Thoracic aorta (tissue), 2 donors: ENCODE results near the gene IFT88. TPM values are rescaled to one million over a fixed set of nuclear protein-coding genes. Genes with fewer than 3 reads are reported as not detected.

ENCODE experiments used
- ATAC-seq: fragments of 150-250 bp; one replicate; pipeline ENCODE4 v1.8.0; 2017; ENCODE audit warnings: low read depth; ENCODE audit not compliant: insufficient number of reproducible peaks, low FRiP score
- DNase-seq: peaks from one replicate; pipeline ENCODE4 v3.0.0-alpha.2; 2020; ENCODE audit warnings: low spot score
- H3K27ac ChIP-seq, 2 donors: fragments of 200-600 bp; sonication (generic); 1 replicate in 1 of 2; 2 replicates in 1 of 2; pipeline ENCODE4 v1.5.1; 2016; ENCODE audit warnings: mild to moderate bottlenecking in 2 of 2, moderate library complexity in 2 of 2
- H3K27me3 ChIP-seq: fragments of 200-600 bp; sonication (generic); replicated peaks from 2 replicates; pipeline ENCODE4 v1.6.0; 2016; ENCODE audit warnings: mild to moderate bottlenecking; ENCODE audit not compliant: insufficient read depth
- H3K36me3 ChIP-seq: fragments of 200-600 bp; sonication (generic); one replicate; pipeline ENCODE4 v1.5.1; 2016
- H3K4me1 ChIP-seq, 2 donors: fragments of 200-600 bp; sonication (generic); 1 replicate in 1 of 2; 2 replicates in 1 of 2; pipeline versions ENCODE4 v1.5.1 to v1.6.0; 2016; ENCODE audit warnings: low read depth in 2 of 2, mild to moderate bottlenecking in 1 of 2; ENCODE audit not compliant: control insufficient read depth in 1 of 2
- H3K4me3 ChIP-seq: fragments of 200-600 bp; sonication (generic); 2 replicates; pipeline ENCODE4 v1.5.1; 2016; ENCODE audit warnings: mild to moderate bottlenecking
- H3K9me3 ChIP-seq: fragments of 200-600 bp; sonication (generic); 2 replicates; pipeline ENCODE4 v1.5.1; 2016
- CTCF ChIP-seq: fragments of 200-600 bp; sonication (generic); IDR thresholded peaks from one replicate; pipeline ENCODE4 v1.5.1; 2019; ENCODE audit warnings: antibody characterized with exemption
- total RNA-seq, 2 donors: library from RNA; depleted of rRNA; stranded (reverse); fragments of >200 nt; gene quantifications; one replicate each; pipeline versions ENCODE4 v1.1.0 to v1.2.3, GENCODE V29; 2016

The IFT88 gene
- total RNA-seq, 2 donors from 2014 or later, result 8.8 to 13.0 TPM

DNA sequence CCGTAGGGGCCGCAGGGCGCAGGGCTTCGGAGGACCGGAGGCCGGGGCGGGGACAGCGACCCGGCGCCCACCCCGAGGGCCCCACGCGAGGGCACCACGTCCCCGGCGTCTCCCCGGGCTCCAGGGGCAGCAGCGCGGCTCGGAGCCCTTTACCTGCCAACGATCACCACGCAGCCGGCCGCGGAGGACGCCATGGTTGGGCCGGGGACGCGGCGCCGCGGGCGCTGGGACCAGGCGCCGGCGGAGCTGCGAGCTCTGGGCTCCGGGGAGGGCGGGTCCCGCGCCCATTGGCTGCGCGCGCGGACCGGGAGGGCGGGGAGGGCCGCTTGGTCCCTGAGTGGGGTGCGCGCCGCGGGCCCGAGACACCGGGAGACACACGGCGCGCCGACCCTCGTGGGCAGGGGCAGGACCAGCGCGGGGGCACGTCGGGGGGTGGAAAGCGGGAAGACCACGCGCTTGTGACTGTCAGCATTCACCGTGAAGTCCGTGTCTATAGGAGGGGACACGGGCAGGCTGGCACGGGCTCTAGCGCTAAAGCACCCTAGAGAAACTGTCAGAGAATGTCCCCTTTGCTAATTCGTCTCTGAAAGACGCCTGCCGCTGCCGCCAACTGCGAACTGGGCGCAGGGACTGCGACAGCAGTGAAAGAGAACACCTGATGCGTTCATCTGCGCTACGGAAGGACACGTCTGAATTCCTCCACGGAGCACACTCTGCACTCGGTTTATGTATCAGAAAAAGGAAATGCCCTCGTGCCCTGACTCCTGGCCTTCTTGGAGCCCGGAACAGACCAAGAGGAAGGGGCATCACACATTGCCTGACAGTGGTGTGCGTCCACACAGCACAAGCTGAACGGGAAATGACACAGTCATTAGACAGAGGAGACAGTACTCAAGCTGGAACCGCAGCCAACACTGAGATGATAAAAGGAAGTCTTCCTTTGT, 41.1 kb upstream of the IFT88 start, which contains the start of gene CRYL1:
Gene CRYL1 (minus strand): TSS at position 257 of the 944 bp plus-strand sequence. CDS start 63 bp downstream, at position 194.
- DNase-seq (peak; percentile 41), ATAC-seq (peak; percentile 75)
- Histone ChIP-seq H3K27me3 (no peaks in the 10 kb centered on the region), H3K9me3 (no peaks in the 10 kb centered on the region), H3K4me1 (peaks cover 11% of the 10 kb centered on the region in 2 donors), H3K4me3 (peak within 1 kb of the TSS; percentile 99), H3K27ac (peak within 1 kb of the TSS; percentile 59 to 73), H3K36me3 (no peaks in the 10 kb centered on the region)
- no peak for TF ChIP-seq CTCF

- Histone ChIP-seq H3K9me3 (no peaks in the 10 kb centered on the region), H3K36me3 (no peaks in the 10 kb centered on the region), H3K4me1 (peaks cover 11% of the 10 kb centered on the region in 2 donors), H3K27me3 (no peaks in the 10 kb centered on the region), H3K27ac (peak overlapping the region in 1 of 2 donors; percentile 73), H3K4me3 (peak overlapping the region; percentile 99)
- ATAC-seq, result no peak
- no peak for DNase-seq
- no peak for TF ChIP-seq CTCF
Measured at GRCh38 chr13:20526664-20527063, 40.3 kb upstream of the IFT88 start.

DNA sequence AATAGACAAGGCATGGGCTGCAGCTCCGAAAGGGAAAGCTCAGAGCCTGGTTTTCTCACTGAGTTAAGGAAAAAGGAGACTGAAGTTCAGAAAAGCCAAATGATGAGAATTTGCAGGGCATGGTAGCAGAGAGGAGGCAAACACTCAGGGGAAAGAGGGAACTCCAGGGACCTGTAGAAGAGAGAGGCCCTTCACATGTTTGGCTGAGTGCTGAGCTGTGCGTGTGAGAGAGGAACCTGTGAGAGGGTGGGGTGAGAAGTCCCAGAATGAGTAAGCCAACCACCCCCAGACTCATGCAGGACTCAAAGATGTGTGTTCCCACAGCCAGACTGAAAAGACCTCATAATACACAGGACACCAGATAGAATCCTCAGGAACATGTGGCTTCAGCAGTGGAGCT, 38.5 kb upstream of the IFT88 start:
- H3K27ac ChIP-seq, result no peak overlapping the region
- ATAC-seq (no peak), DNase-seq (no peak)
- no peaks in the 10 kb centered on the region for H3K9me3 ChIP-seq
- H3K4me1 ChIP-seq, result peaks cover 11% of the 10 kb centered on the region in 2 donors
- no peak for TF ChIP-seq CTCF
- H3K36me3 ChIP-seq, result no peaks in the 10 kb centered on the region
- H3K4me3 ChIP-seq, result no peak overlapping the region
- H3K27me3 ChIP-seq, result no peaks in the 10 kb centered on the region

DNA sequence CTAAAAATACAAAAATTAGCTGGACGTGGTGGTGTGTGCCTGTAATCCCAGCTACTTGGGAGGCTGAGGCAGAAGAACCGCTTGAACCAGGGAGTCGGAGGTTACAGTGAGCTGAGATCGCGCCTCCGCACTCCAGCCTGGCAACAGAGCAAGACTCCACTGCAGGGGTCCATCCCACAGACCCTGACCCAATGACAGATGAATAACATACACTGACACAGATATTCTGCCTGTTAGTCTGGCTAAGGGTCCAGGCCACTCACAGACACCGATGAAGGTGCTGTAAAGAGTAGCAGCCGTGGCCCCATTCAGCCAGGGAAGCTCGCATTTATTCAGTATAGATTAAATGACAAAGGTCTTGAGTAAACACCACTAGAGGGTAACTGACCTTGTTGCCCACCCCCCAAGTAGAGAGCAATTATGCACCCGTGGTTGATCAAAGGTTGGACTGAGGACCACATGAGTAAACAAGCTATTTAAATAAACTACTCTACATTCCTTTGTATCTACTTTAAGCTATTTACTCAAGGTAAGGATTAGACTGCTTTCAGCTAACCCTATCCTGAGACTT, 32.8 kb upstream of the IFT88 start:
- TF ChIP-seq CTCF, result no peak
- H3K36me3 ChIP-seq, result no peaks in the 10 kb centered on the region
- no peak for ATAC-seq
- DNase-seq, result no peak
- no peaks in the 10 kb centered on the region for H3K27me3 ChIP-seq
- no peak overlapping the region for H3K27ac ChIP-seq
- H3K4me1 ChIP-seq, result no peaks in the 10 kb centered on the region
- H3K9me3 ChIP-seq, result peaks cover 5% of the 10 kb centered on the region
- H3K4me3 ChIP-seq, result no peak overlapping the region

DNA sequence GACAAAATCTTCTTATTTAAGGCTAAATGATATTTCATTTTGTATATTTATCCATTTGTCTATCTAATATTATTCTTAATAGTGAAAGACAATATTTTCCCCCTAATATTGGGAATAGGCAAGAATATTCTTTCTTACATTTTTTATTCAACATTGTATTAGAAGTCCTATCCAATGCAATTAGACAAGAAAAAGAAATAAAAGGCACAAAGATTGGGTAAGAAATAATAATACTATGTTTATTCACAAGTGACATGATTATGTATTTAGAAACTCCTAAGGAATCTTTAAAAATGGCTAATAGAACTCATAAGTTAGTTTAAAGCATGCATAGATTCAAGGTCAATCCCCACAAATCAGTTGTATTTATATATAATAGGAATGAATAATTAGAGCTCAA, 30.0 kb upstream of the IFT88 start:
- ATAC-seq, result no peak
- Histone ChIP-seq H3K27ac (no peak overlapping the region), H3K27me3 (no peaks in the 10 kb centered on the region), H3K4me1 (no peaks in the 10 kb centered on the region), H3K36me3 (no peaks in the 10 kb centered on the region), H3K9me3 (peaks cover 5% of the 10 kb centered on the region), H3K4me3 (no peak overlapping the region)
- no peak for TF ChIP-seq CTCF
- no peak for DNase-seq
